HG02973 (cell line): Measurements from ENCODE around the gene RRBP1.

Experiments
- ATAC-seq: cut with Tn5 transposase; IDR thresholded peaks from one replicate; pipeline ENCODE4 v1.9.1; 2021; ENCODE audit warnings: moderate library complexity; ENCODE audit not compliant: unreplicated experiment

RRBP1 gene

DNA sequence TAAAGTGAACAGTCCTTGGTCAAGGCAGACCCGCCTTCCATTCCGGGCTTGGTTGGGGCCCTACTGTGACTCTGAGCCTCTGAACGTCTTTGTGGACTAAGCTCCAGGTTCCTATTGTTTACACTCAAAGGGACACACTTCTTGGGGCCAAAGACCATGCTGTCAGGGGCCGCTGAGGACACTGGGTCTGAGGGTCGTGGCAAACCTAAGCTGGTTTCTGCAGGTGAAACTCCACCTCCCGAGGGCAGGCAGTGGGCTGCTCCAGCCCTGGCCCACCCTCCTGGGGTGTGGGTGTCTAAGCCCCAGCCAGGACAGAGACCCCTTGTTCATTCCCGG, 69.1 kb downstream of the RRBP1 start:
- no peak for ATAC-seq

DNA sequence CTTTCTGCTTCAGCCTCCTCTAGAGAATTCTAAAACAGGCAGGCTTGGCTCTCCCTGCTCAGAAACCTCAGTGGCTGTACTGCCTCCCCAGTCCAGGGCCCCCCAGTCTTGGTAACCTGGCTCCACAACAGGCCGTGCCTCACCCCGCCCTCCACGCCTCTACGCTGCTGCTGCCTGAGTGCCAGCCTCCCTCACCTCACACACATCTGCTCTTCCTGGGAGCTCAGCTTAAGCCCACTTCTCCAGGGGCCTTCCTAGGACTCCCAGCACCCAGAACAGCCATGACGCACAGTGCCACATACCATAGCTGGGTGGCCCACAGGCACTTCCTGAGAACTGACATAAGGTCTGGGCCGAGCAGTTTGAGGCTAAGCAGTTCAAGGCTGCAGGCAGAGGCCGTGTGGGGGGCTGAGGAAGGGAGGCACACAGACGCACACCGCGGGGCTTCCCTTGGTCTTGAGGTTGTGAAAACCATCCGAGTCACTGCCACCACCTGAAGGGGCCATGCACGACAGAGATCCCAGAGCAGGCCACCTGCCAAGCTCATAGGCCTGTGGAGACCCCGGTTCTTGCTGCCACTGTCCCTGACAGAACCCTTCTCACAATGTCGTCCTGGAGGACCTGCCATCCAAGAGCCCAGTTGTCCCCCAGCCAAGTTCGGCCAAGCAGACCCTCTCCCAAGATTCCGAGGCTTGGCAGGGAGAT, 69.6 kb downstream of the RRBP1 start:
- ATAC-seq: no peak

DNA sequence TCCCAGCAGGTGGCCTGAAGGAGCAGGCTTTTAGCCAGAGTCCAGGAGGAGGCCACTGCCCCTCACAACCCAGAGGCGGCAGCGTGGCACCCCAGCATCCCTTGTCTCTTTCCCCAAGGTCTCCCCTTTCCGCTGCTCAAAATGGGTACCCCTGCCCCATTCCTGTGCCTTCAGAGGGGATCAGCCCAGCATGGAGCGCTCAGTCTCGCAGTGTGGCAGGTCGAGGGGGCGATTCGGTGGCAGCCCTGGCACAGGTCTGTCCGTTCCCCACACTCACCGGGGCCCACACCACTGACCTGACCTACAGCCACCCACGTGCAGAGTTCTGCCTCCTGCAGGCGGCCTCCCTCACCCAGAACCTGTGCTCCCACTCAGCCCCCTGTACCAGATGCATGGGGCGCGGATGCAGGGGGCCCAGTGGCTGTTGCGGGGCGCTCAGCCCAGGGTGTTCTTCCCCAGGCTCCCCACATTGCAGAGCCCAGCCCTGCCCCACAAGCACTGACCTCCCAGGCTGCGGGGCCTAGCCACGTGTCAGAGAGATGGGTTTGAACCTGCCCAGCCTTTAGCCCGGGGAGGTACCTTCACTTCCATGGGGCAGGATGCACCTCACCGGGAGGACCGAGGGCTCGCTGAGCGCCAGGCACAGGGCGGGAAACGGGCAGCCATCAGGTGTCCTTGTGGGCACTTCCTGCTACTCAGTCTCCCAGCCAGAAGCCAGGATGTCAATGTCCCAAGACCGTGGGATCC, 70.3 kb downstream of the RRBP1 start:
- no peak for ATAC-seq

DNA sequence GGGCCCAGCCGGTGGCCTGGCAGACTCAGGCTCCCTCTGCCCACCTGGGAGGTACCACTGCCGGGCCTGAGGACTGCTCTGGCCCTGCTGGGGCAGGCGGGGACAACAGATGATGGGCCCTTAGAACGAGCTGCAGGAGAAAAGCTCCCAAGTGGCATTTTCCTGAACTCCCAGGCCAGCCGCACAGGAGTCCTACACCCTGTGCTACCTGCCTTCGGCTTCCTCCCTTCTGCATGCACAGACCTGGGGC, 70.8 kb downstream of the RRBP1 start:
- ATAC-seq: no peak

- no peak for ATAC-seq
These were observed 71.3 kb downstream of the RRBP1 start for GRCh38 chr20:17610566-17611289.

DNA sequence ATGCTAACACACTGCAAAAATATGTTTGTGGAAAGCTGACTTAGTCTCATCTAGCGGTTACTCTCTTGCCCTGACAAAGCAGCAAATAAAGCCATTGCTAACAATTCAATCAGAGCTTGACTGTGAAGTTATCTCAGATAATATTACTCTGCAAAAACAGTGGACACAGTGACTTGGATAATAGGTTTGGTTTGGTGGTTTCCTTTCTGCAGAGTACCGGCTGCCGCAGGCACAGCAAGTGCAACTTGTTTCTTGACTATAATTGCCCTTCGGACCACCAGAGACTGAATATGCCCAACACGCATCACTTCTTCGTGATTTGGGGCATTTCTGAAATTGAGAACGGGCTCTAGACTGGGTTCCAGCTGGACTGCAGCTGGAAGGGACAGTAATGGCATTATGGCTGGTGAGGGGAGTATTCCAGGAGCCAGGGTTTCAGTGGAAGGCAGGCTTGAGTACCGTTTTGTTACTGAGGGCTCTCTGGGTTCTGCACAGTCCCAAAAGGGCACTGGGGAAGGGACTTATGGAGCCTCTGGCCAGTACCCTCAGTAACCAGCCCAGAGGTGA, 72.1 kb downstream of the RRBP1 start:
- ATAC-seq: no peak

DNA sequence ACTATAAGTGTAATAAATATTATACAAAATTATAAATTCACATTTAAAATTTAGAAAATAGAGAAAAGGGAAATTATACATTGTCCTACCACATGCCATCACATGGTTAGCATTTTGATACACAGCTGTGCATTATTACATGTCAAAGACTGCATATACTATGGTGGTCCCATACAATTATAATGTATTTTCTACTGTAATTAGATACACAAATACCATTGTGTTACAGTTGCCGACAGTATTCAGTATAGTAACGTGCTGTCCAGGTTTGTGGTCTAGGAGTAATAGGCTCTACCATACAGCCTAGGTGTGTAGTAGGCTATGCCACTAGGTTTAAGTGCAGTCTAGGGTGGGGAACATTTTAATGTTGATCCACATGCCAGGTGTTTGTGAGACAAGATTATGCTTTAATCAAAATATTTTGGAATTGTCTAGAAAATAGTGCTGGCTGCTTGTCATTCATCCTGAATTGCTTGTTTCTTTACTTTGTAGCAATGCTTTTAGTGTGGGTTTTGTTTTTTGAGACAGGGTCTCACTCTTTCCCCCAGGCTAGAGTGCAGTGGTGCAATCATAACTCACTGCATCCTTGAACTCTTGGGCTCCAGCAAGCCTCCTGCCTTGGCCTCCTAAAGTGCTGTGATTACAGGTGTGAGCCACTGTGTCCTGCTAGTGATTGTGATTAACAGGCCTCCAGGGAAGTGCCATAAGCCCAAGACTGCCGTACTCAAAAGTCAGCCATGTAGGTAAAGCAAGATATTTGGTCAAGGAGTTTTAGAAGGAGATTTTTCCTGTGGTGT, 73.1 kb downstream of the RRBP1 start:
- ATAC-seq: no peak

- ATAC-seq: no peak
These were observed 76.0 kb downstream of the RRBP1 start for GRCh38 chr20:17606001-17606400.

DNA sequence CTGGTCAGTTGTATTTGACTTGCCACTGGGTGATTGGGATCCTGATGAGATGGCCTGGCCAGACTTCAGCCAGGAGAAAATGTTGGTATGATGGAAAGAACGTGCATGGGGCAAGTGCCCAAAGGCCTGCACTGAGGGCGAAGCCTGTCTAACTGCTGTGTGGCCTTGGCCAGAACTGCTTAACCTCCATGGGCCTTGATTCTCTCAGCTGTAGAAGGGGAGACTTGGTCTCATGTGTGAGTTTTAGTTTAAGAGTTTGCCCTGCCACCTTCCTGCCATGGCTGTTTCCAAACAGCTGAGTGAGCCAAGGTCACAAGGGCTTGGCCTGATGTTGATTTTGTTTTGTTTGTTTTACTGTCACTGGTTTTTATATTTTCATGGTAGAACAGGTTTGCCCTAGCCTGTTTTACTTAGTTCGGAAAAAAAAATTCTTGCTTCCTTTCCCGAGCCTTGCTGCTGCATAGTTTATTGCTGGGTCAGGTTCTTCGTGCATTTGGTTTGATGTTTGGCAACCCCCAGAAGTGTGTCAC, 76.8 kb downstream of the RRBP1 start:
- no peak for ATAC-seq

DNA sequence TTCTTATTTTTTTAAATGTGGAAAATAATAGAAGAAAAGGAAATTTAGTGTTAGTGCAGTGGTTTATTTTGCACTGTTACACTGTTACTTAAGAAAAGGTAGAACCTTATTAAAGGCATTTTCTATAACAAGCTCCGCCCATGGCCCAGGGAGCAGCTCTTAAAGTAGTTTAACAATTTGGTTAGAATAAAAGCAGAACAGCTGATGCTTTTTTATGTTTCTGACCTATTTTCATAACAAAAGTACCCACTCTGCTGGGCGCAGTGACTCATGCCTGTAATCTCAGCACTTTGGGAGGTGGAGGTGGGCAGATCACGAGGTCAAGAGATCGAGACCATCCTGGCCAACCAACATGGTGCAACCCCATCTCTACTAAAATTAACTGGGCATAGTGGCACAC, 79.5 kb downstream of the RRBP1 start:
- ATAC-seq: no peak

- no peak for ATAC-seq
These were observed 80.1 kb downstream of the RRBP1 start for GRCh38 chr20:17601957-17602356.

DNA sequence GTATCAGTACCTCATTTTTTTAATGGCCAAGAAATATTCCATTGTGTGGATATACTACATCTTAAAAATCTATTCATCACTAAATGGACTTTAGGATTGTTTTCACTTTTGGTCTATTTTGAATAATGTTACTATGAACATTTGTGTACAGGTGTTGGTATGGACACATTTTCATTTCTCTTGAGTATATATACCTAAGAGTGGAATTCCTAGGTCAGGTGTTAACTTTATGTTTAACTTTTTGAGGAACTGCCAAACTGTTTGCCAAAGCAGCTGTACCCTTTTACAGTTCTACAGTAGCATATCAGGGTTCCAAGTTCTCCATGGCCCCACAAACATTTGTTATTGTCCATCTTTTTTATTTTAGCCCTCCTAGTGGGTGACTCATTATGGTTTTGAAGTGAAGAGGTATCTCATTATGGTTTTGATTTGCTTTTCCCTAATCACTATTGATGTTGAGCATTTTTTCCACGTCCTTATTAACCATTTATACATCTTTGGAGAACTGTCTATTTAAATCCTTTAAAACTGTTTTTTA, 84.0 kb downstream of the RRBP1 start:
- ATAC-seq: no peak

DNA sequence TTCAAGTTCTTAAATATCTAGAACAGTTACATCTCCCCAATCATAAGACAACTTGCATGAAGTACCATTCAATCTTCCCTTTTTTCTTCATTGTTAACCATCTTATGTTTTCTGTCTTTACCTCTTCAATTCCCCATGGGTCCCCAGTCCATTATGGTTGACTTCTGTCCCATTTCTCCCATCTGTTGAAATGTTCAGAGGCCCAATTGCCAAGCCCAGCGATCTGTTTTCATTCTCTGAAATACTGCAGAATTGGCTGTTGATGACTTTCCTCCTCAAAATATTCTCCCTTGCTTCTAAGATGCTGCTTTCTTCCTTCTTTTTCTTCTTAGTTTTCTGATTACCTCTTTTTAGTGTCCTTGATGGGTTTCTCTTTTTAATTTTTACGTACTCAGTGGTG, 86.2 kb downstream of the RRBP1 start:
- ATAC-seq: no peak

GRCh38 chr20:17594443-17594842, 87.6 kb downstream of the RRBP1 start:
- no peak for ATAC-seq

DNA sequence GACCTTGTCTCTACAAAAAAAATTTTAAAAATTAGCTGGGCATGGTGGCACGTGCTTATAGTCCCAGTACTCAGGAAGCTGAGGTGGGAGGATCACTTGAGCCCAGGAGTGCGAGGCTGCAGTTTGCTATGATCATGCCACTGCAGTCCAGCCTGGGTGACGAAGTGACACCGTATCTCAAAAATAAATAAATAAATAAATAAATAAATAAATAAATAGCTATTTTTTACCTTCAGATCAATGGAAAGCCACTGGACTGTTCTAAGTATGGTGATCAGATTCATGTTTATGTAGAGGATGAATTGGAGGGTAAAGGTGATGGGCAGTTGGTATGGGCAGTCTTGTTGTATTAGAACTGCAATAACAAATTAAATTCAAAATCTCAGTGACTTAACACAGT, 88.1 kb downstream of the RRBP1 start:
- ATAC-seq: no peak

GRCh38 chr20:17590245-17590644, 91.8 kb downstream of the RRBP1 start:
- ATAC-seq: no peak

DNA sequence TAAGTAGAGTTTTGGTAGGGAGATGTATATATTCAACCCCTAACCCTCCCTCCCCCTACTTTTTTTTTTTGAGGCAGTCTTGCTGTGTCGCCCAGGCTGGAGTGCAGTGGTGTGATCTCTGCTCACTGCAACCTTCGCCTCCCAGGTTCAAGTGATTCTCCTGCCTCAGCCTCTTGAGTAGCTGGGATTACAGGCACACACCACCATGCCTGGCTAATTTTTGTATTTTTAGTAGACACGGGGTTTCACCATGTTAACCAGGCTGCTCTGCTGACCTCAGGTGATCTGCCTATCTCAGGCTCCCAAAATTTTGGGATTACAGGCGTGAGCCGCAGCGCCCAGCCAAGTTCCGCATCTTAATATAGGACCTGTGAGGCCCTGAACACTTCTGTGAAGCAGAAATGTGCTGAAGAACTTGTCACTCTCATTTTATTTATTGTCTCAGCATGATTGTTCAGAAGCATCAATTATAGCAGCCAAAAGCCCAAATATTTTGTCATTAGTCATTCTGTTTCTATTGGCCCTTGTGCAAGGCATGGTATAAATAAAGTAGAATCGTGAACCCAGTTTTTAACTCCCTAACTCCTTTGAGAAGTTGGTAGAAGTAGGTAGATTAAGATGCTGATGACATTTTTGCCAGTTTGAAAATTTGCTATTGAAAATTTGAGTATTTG, 92.7 kb downstream of the RRBP1 start:
- ATAC-seq: no peak

DNA sequence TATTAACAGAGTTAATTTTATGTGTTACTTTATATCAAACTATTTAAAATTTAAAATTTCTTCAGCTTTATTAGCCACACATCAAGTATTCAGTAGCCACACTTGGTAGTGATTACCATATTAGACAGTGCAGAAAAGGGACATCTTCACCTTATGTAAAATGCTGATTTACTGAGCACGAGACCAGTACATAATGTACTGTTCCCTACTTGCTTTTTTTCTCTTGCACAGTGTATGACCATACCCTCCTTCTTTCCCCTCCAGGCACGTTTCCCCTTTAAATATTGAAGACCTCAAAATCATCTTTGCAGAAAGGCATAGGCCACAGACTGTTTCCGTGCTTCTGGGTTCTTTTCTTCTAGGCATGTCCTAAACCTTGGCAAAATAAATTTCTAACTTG, 94.2 kb downstream of the RRBP1 start:
- ATAC-seq: no peak

- no peak for ATAC-seq
These were observed 94.9 kb downstream of the RRBP1 start for GRCh38 chr20:17587148-17587547.

DNA sequence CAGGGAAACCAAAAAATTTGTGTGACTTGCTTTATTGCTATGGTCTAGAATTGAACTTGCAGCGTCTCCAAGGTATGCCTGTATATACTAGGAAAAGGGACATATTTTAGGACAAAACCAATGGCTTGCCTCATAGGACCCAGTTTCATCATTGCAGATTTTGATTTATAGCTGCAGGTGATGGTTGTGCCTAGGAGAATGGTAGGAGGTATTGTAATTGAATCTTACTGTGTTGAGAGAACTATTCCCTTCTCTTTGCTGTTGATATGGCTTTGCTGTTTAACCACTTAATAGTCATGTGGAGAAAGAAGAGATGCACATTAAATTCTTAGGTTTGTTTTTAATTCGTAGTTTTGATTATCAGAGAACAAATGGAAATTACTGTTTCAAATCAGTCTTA, 95.8 kb downstream of the RRBP1 start:
- ATAC-seq: no peak
